ENCODE measurements around the gene CNGA3. TPM values are rescaled to one million over a fixed set of nuclear protein-coding genes. Genes with fewer than 3 reads are reported as not detected.

Gene CNGA3
- total RNA-seq: not detected in 2 replicates

DNA sequence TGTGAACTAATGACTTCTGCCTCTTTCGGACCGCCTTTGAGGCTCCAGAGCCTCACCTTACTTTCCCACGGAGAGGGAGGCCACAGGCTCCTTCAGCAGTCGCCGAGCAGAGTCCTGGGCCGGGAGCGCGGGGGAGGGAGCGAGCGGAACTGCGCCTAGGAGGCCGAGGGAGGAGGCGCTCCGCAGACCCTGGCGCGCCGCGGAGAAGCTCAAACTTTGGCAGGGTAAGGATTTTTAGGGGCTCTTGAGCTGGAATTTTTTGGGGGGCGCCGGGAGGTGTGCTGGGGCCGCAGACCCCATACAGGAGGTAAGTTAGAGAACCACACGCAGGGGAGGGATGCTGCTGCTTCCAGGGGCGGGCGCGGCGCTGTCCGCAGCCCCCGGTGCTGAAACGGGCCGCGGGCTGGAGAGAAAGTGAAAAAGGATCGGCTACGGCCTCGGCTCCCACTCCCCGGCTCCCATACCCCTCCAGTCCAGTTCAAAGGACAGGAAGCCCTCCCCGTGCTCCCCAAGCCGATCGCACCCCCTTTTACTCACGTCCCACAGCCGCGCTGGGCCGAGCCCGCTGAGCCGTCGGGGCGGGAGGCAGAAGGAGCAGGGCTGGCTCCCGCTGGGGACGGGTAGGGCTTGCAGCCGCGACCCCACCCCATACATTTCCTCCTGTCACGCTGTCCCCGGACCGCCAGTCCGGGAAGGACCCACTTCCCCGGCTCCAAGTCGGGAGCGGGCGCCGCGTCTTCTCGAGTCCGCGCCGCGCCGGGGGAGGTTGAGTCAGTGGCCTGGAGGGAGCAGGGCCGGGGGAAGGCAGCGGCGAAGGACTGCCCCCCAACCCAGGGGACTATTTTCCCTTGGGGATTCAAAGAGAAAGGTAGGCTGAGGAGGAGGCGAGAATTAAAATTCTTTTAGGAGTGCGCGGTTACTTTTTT, at the start of gene CNGA3:
Gene CNGA3 (plus strand): TSS at position 146 of the 926 bp plus-strand sequence. CDS start 23,520 bp downstream, outside the sequence.

GRCh38 chr2:98444436-98445176, 98.3 kb downstream of the CNGA3 start, which contains the start of gene INPP4A:
Gene INPP4A, plus strand, starts transcription at chr2:98444858. Its CDS starts 75,191 bp downstream, at chr2:98520049.

Other genes with a start within 250 kb of the CNGA3 start
- 17.4 and 21.6 TPM in 2 replicates for gene INPP4A, start 98.4 kb downstream of the CNGA3 start, total RNA-seq